NCI-H69 (cell line): Measurements from ENCODE around the gene SCAPER.
"Not testable (repeated sequence)": the region's sequence is repeated elsewhere in the genome, so short reads cannot be mapped to it uniquely, and the experiment has no call there.

Experiments
- DNase-seq: peaks from one replicate; lab custom pipeline; 2025; lab: John Stamatoyannopoulos, UW

SCAPER gene

DNA sequence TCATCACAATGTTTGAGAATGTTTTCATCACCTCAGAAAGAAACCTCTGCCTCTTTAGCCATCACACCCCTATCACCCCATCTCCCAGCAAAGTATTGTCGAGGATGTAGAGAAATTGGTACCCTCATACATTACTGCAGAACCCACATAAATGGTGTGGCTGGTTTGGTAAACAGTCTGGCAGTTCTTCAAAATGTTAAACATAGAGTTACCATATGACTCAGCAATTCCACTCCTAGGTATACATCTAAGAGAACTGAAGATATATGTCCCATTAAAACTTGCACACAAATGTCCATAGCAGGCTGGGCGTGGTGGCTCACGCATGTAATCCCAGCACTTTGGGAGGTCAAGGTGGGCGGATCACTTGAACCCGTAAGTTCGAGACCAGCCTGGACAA is 585.1 kb downstream of the SCAPER start:
- no peak for DNase-seq

DNA sequence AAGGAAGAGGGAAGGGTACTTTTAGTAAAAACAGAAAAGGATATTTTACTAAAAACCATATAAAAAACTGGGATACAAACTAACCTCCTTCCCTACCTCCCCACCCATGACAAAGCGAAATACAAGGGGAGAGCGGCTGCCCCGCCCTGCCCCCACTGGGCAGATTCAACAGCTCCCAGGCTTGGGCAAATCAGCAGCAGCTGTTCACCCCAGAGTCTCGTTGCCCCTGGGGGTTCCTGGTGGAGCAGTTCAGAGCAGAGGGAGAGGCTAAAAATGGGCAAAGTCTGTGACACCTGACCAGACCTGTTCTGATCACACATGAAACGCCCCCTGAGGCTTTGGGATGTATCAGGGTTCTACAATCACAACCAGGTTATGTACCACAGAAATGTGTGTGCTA is 591.4 kb downstream of the SCAPER start:
- DNase-seq, result peak; percentile 80

DNA sequence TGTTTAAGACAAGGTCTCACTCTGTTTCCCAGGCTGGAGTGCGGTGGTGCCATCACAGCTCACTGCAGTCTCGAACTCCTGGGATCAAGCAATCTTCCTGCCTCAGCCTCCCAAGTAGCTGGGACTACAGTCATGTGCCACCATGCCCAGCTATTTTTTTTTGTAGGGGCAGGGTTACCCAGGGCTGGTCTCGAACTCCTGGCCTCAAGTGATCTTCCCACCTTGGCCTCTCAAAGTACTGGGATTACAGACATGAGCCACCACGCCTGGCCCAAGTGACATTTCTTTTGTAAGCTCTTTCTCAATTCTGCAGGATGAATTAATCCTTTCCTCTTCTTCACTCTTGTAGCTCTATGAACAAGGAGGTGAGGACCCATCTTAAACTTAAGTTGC is 592.0 kb downstream of the SCAPER start:
- not testable (repeated sequence) for DNase-seq

DNA sequence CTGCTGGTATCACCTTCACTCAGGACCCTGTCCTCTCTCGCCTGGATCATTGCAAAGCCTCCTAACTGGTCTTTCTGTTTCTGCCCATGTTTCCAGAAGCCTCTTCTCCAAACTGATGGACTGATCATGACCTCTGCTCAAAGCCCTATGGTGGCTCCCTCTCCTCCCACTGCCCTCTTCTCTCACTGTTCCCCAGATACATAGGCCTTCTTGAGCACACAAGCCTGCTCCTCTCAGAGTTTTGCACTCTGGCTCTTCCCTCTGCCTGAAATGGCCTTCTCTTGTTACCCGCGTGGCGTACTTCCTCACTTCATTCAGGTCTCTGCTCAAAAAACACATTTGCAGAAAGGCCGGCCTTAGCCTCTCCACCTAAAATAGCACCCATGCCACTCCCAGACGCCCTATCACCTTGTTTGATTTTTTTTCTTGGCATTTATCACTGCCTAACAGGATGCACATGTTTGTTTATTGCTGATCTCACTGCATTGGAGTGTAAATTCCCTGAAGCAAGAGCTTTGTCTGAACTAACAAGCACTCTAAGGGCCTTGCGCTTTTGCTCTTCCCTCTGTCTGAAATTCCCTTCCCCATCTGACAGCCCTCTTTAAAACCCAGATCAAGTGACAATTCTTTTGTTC is 592.5 kb downstream of the SCAPER start:
- peak; percentile 58 for DNase-seq

DNA sequence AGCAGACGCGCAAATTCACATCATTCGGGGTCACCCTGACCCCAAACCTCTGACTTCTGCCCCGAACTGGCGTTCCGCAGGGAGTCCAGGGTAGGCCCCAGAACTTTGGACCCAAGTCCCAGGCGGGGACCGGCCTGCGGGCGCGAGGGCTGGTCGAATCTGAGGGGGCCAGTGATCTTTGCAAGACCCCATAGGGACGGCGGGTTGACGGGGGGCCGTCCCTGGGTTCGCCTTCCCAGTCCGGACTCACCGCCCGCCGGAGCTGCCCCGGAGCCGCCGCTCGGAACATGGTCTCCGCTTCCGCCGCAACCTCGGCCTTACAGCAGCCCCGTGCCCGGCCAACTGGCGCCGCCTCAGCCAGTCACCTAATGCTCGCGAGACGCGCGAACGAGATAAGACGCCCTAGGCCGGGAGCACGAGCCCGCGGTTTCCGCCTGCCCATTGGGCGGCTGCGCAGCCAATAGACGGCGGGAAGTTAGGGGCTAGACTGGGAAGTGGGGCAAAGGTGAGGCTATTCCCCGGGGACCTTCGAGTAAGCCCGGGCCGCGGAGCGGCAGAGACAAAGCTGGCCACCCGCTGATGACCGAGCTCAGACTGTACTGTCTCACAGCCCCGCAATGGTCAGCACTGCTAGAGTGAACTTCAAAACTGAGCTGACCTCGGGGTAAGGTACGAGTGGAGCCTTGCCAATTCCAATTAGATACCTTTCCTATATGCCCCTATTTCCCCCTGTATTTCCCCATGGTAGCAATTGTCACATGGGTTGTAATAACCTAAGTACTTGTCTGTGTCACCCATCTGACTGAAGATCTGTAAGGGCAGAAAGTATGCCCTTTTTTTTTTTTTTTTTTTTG is 593.8 kb downstream of the SCAPER start, which contains the start of gene ETFA:
TSS of gene ETFA (minus strand) at position 370 of the 854 bp plus-strand sequence. CDS start at position 289, 81 bp downstream.
- DNase-seq, result peak; percentile 98

DNA sequence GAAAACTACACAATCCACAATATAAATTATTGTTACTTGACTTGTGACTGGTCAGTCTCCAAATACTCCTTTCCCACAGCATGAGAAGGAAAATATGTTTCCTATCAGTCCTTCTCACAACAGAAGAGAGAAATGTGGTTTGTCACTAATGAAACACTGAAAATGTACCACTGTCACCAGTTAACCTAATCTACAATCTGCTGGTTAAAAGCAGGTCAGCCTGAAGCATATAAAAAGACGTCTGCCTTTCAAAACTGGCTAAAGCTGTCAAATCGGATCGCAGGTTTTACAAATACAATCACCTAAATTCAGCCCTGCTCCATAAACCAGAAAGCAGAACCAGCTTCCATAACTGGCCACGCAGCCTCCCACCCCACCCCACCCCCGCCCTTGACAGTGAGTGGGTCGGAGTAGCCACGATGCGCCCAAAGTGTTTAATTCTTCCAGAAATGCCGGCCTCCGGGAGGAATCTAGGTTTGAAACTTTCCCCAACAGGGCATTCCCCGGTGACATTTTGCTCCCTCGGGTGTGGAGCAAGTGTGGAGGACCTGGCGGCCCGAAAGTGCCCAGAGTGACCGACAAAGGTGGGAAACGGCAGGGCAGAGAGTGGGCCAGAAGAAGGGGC is 594.6 kb downstream of the SCAPER start:
- peak; percentile 38 for DNase-seq

DNA sequence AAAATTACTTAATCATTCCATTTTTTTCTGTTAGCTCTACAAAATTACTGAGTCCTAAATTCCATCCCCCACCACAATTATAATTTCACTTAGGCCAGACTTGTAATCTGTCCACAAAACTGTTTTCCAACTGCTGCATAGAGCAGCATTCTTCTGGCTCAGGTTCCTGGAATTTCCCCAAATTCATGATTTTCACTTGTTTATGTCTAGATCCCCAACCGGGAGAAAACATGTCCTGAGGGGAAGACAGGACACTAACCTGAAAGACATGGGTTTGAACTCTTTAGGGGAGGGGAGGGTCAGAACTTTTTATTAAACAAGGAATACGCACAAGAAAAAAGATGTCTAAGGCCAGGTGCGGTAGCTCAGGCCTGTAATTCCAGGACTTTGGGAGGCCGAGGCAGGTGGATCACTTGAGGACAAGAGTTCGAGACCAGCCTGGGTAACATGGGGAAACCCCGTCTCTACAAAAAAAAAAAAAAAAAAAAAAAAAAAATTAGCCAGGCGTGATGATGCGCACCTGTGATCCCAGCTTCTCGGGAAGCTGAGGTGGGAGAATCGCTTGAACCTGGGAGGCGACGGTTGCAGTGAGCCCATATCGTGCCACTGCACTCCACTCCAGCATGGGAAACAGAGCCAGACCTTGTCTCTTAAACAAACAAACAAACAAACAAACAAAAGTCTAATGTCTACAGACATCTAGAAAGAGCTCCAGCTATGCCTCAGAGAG is 595.4 kb downstream of the SCAPER start:
- DNase-seq, result peak; percentile 15

DNA sequence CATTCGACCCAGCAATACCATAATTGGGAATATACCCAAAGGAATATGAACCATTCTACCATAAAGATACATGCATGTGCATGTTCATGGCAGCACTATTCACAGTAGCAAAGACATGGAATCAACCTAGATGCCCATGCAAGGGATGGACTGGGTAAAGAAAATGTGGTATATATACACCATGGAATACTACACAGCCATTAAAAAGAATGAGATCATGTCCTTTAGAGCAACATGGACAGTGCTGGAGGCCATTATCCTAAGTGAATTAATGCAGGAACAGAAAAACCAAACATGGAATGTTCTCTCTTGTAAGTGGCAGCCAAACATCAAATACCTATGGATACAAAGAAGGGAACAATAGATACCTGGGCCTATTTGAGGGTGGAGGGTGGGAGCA is 601.2 kb downstream of the SCAPER start:
- DNase-seq, result no peak

DNA sequence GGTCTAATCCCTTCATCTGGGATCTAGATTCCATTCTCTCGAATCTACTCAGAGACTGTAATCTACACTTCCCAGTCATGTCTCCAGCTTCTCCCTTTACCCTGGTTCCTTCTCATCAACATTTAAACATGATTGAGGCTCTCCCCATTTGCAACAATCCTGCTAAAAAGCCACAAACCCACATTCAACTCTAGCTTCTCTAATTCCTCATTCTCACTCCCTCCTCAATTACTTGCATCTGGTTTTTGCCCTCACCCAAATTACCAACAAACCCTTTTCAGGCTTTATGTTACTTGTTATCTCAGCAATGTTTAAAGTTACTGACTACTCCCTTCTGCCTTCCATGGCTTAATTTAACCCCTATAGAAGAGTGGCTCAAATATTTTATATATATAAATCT is 605.4 kb downstream of the SCAPER start:
- no peak for DNase-seq

DNA sequence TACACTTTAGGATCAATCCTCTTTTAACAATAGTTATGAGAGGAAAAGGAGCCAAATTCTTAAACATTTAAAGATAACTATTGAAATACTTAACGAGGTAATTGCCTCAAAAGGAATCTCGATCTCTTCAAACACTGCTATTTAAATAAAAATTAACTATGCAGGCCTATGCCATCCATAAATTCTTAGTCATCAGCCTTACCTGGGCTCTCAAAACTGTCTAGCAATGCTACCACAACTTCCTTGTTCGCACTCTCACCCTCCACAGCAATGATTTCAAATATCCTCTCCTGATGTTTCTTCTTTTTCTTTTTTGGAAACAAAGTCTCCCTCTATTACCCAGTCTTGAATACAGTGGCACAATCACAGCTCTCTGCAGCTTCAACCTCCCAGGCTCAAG is 606.2 kb downstream of the SCAPER start:
- DNase-seq, result no peak

DNA sequence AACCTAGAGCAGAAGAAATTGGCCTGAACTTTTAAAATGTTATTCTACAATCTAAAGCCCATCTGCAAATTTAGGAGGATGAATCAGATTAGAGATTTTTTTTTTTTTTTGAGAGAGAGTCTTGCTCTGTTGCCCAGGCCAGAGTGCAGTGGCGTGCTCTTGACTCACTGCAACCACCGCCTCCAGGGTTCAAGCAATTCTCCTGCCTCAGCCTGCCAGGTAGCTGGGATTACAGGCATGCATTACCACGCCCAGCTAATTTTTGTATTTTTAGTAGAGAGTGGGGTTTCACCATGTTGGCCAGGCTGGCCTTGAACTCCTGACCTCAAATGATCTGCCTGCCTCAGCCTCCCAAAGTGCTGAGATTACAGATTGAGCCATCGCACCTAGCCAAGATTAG is 607.2 kb downstream of the SCAPER start:
- DNase-seq, result not testable (repeated sequence)
